Keratinocyte (primary cell): ENCODE data around the gene ADAMTS9. TPM values are rescaled to one million over a fixed set of nuclear protein-coding genes. Genes with fewer than 3 reads are reported as not detected.

Experiments used
- DNase-seq: peaks from one replicate; pipeline ENCODE4 v3.0.0-alpha.2; 2011; ENCODE audit warnings: low read depth, missing footprints, low spot score
- FAIRE-seq: peaks from 2 replicates; lab custom pipeline; 2011; peaks lifted over from hg19 to GRCh38; lab: Jason Lieb, UNC
- H2AFZ ChIP-seq: 2 replicates; pipeline ENCODE4 v1.6.0; 2012; ENCODE audit warnings: low read length, control low read depth, inconsistent platforms; ENCODE audit not compliant: control insufficient read depth
- H3K27ac ChIP-seq: 2 replicates; pipeline ENCODE4 v1.5.1; 2011; ENCODE audit warnings: low read length; ENCODE audit not compliant: control insufficient read depth, insufficient read depth
- H3K27me3 ChIP-seq: 3 replicates; pipeline ENCODE4 v1.6.0; 2011; ENCODE audit warnings: low read length; ENCODE audit not compliant: control insufficient read depth, insufficient read depth; ENCODE audit errors: extremely low read depth
- H3K36me3 ChIP-seq, 2 experiments: 2 replicates in 1 of 2; 3 replicates in 1 of 2; pipeline ENCODE4 v1.5.1; 2011; ENCODE audit warnings: low read length in 2 of 2, mild to moderate bottlenecking in 1 of 2; ENCODE audit not compliant: control insufficient read depth in 2 of 2, insufficient read depth in 2 of 2; ENCODE audit errors: extremely low read depth in 1 of 2
- H3K4me1 ChIP-seq: 3 replicates; pipeline ENCODE4 v1.5.1; 2011; ENCODE audit warnings: low read length; ENCODE audit not compliant: control insufficient read depth, insufficient read depth; ENCODE audit errors: extremely low read depth
- H3K4me2 ChIP-seq: 3 replicates; pipeline ENCODE4 v1.6.0; 2011; ENCODE audit warnings: low read depth, low read length; ENCODE audit not compliant: control insufficient read depth, insufficient read depth; ENCODE audit errors: extremely low read depth
- H3K4me3 ChIP-seq, 3 experiments: fragments of 200-600 bp in 1 of 3; sonication (generic) in 1 of 3; 2 replicates in 2 of 3; 3 replicates in 1 of 3; pipeline ENCODE4 v1.5.1; 2011 to 2016; ENCODE audit warnings: low read length in 3 of 3, mild to moderate bottlenecking in 3 of 3, control low read depth in 2 of 3, inconsistent platforms in 1 of 3, low read depth in 1 of 3, mixed read lengths in 1 of 3, mixed run types in 1 of 3, moderate library complexity in 1 of 3; ENCODE audit not compliant: control insufficient read depth in 2 of 3, insufficient read depth in 2 of 3; ENCODE audit errors: extremely low read depth in 1 of 3
- H3K79me2 ChIP-seq: 2 replicates; pipeline ENCODE4 v1.6.0; 2012; ENCODE audit warnings: low read length; ENCODE audit not compliant: control insufficient read depth, insufficient read depth
- H3K9ac ChIP-seq: 3 replicates; pipeline ENCODE4 v1.6.0; 2011; ENCODE audit warnings: low read length; ENCODE audit not compliant: control insufficient read depth, insufficient read depth; ENCODE audit errors: extremely low read depth
- H3K9me1 ChIP-seq: 3 replicates; pipeline ENCODE4 v1.6.0; 2011; ENCODE audit warnings: low read length; ENCODE audit not compliant: control insufficient read depth, insufficient read depth; ENCODE audit errors: extremely low read depth
- H3K9me3 ChIP-seq: 2 replicates; pipeline ENCODE4 v1.5.1; 2012; ENCODE audit warnings: low read depth, low read length; ENCODE audit not compliant: control insufficient read depth
- H4K20me1 ChIP-seq: 3 replicates; pipeline ENCODE4 v1.6.0; 2011; ENCODE audit warnings: low read length; ENCODE audit not compliant: control insufficient read depth, insufficient read depth; ENCODE audit errors: extremely low read depth
- EZH2 ChIP-seq: IDR thresholded peaks from one replicate; pipeline ENCODE4 v1.6.1; 2012; ENCODE audit warnings: inconsistent platforms, mild to moderate bottlenecking, low read length, moderate library complexity
- dilution Hi-C: fragments of 300-500 bp; cut with MboI; formaldehyde crosslinking; loops from one replicate; pipeline ENCODE4 v1.7.0; 2020; ENCODE audit warnings: low sequenced_read_pairs; ENCODE audit not compliant: extremely low pct_ligation_motif_present
- polyA plus RNA-seq, 5 experiments: library from polyadenylated mRNA; depleted of rRNA in 3 of 5; stranded (reverse) in 3 of 5; stranded (forward) in 1 of 5; unstranded in 1 of 5; fragments of >200 nt; gene quantifications; 1 replicate in 1 of 5; 2 replicates in 3 of 5; 3 replicates in 1 of 5; pipeline versions ENCODE4 v1.2.1 to v1.2.3, GENCODE V29; 2011 to 2012; ENCODE audit warnings: missing spikeins in 2 of 5, low read depth in 1 of 5, low replicate concordance in 1 of 5
- TF ChIP-seq, protein P1 (sequence below), 3 experiments: IDR thresholded peaks in 1 of 3; conservative IDR thresholded peaks in 1 of 3; optimal IDR thresholded peaks in 1 of 3; 2 replicates in 2 of 3; 3 replicates in 1 of 3; pipeline versions ENCODE3 to v1.5.1; 2011; ENCODE audit warnings: low read length in 3 of 3, mild to moderate bottlenecking in 3 of 3, moderate library complexity in 2 of 3, control low read depth in 1 of 3, inconsistent platforms in 1 of 3; ENCODE audit not compliant: insufficient read depth in 2 of 3; ENCODE audit errors: extremely low read depth in 1 of 3

Gene ADAMTS9
- polyA plus RNA-seq, 1 donor (not counting 4 experiments of a cell fraction or from before 2014, with no cell fraction given), result 0.43 TPM

DNA sequence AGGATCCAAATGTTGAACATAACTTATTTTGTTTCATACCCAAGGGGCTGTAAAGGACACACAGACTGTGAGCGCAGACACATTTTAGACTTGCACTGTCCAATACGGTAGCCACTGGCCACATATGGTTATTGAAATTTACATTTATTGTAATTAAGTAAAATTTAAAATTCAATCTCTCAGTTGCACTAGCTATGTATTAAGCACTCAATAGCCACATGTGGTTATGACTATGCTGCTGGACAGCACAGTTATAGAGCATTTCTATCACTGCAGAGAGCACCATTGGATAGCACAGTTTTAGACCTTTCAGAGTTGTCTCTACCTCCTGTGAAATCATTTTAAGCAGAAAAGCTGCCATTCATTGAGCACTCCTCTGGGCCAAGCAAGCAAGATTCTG lies 204.3 kb downstream of the ADAMTS9 start:
- Histone ChIP-seq H2AFZ (no peak overlapping the region), H3K9ac (no peak overlapping the region), H3K4me3 (no peak overlapping the region), H3K9me3 (no peaks in the 10 kb centered on the region), H3K36me3 (no peaks in the 10 kb centered on the region), H3K79me2 (no peaks in the 10 kb centered on the region), H3K27me3 (no peaks in the 10 kb centered on the region), H4K20me1 (no peaks in the 10 kb centered on the region), H3K4me2 (no peak overlapping the region), H3K4me1 (peaks cover 3% of the 10 kb centered on the region), H3K27ac (no peak overlapping the region), H3K9me1 (no peaks in the 10 kb centered on the region)
- no peak for FAIRE-seq
- no peak for DNase-seq
- TF ChIP-seq, protein P1, sequence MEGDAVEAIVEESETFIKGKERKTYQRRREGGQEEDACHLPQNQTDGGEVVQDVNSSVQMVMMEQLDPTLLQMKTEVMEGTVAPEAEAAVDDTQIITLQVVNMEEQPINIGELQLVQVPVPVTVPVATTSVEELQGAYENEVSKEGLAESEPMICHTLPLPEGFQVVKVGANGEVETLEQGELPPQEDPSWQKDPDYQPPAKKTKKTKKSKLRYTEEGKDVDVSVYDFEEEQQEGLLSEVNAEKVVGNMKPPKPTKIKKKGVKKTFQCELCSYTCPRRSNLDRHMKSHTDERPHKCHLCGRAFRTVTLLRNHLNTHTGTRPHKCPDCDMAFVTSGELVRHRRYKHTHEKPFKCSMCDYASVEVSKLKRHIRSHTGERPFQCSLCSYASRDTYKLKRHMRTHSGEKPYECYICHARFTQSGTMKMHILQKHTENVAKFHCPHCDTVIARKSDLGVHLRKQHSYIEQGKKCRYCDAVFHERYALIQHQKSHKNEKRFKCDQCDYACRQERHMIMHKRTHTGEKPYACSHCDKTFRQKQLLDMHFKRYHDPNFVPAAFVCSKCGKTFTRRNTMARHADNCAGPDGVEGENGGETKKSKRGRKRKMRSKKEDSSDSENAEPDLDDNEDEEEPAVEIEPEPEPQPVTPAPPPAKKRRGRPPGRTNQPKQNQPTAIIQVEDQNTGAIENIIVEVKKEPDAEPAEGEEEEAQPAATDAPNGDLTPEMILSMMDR (optimal IDR thresholded peaks at IDR 0.05 in 1 of 3, IDR thresholded peaks at IDR 0.05 in 1 of 3, conservative IDR thresholded peaks at IDR 0.05 in 1 of 3; ENCODE audit: extremely low read depth in 1 of 3, insufficient read depth in 2 of 3, low read length in 3 of 3), result no peak
- TF ChIP-seq EZH2, result no peak
- dilution Hi-C loops, result no loop called here

DNA sequence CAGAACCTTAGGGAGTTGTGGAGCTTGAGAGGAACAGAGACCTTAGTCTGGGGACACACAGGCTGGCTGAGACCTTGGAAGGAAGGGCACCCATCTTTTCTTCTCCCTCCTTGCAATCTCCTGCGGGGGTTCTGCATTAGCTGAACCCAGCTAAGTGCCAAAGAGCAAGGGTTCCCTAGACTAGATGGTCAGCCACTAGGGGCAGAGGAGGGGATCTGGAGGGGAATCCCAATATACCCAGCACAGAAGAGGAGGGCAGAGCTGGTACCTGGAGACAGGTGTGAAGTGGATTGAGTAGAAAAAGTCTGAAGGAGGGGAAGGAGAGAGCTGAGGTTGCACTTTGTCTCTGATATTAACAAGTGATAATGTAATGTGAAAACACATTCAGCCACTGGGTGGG lies 212.8 kb downstream of the ADAMTS9 start:
- H3K9me1 ChIP-seq, result no peaks in the 10 kb centered on the region
- H3K27me3 ChIP-seq, result no peaks in the 10 kb centered on the region
- H3K36me3 ChIP-seq, result no peaks in the 10 kb centered on the region
- no peaks in the 10 kb centered on the region for H3K79me2 ChIP-seq
- H4K20me1 ChIP-seq, result no peaks in the 10 kb centered on the region
- dilution Hi-C loops, result no loop called here
- H3K9me3 ChIP-seq, result no peaks in the 10 kb centered on the region
- TF ChIP-seq, protein P1 (optimal IDR thresholded peaks at IDR 0.05 in 1 of 3, IDR thresholded peaks at IDR 0.05 in 1 of 3, conservative IDR thresholded peaks at IDR 0.05 in 1 of 3; ENCODE audit: extremely low read depth in 1 of 3, insufficient read depth in 2 of 3, low read length in 3 of 3), result peak in 1 of 3 experiments; percentile 31
- no peak for TF ChIP-seq EZH2
- H3K4me3 ChIP-seq, result no peak overlapping the region
- H2AFZ ChIP-seq, result no peak overlapping the region
- no peak overlapping the region for H3K27ac ChIP-seq
- DNase-seq (no peak), FAIRE-seq (no peak)
- H3K4me2 ChIP-seq, result no peak overlapping the region
- H3K9ac ChIP-seq, result no peak overlapping the region
- no peaks in the 10 kb centered on the region for H3K4me1 ChIP-seq
